Activated T-cell treated with anti-CD3 and anti-CD28 coated beads, Interleukin-2, amount 50 U/mL, for 4 hours (primary cell): ENCODE results near the gene KANSL1. TPM values are rescaled to one million over a fixed set of nuclear protein-coding genes. Genes with fewer than 3 reads are reported as not detected.

Source experiments
- ATAC-seq, 2 donors: fragments of 200-7000 bp; cut with Tn5 transposase; one replicate each; pipeline ENCODE4 v1.10.0; 2021
- DNase-seq: peaks from one replicate; pipeline ENCODE4 v3.0.0-alpha.2; 2020
- H3K27me3 Mint-ChIP-seq: one replicate; pipeline ENCODE4 v1.8.0; 2021; ENCODE audit warnings: low read depth, mixed read lengths
- H3K36me3 Mint-ChIP-seq: one replicate; pipeline ENCODE4 v1.8.0; 2022; ENCODE audit warnings: mixed read lengths; ENCODE audit not compliant: insufficient read depth
- H3K4me1 Mint-ChIP-seq: one replicate; pipeline ENCODE4 v1.8.0; 2021; ENCODE audit warnings: low read depth, mixed read lengths
- H3K4me3 Mint-ChIP-seq: one replicate; pipeline ENCODE4 v1.8.0; 2021; ENCODE audit warnings: mild to moderate bottlenecking, moderate library complexity, mixed read lengths
- H3K9me3 Mint-ChIP-seq: one replicate; pipeline ENCODE4 v1.8.0; 2021; ENCODE audit warnings: mixed read lengths
- total RNA-seq, 3 donors: library from RNA; stranded (reverse); gene quantifications; one replicate each; pipeline ENCODE4 v1.2.1, GENCODE V29; 2021

Gene KANSL1
- total RNA-seq, 3 donors from 2014 or later: 44.1 to 58.1 (median 47.7) TPM

DNA sequence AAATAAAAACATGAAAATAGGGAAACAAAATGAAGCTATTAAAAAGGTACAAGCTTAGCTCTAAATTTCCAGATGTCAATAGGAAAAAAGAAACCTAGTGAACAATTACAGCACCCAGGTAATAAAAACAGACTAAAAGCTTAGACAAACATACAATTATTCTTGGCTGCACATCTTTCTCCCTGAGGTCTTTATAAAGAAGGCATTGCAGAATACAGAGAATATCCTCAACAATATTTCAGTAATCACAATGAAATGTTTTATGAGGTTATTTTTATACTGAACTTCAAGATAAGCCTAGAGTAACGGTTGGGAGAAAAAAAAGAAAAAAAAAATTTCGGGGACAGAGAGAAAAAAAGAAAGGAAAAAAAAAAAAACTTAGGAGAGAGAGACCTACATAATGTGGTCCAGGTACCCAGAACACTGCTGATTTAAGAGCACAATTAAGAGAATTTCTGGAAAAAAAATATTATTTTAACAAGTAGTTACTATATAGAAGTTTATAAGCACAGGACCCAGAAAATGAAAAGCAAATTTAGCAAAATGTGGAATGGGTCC lies 26.5 kb downstream of the KANSL1 start:
- peaks cover 45% of the 10 kb centered on the region for H3K36me3 Mint-ChIP-seq
- ATAC-seq (no peak), DNase-seq (no peak)
- no peak overlapping the region for H3K4me3 Mint-ChIP-seq
- H3K4me1 Mint-ChIP-seq: peaks cover 88% of the 10 kb centered on the region
- H3K27me3 Mint-ChIP-seq: no peaks in the 10 kb centered on the region
- no peaks in the 10 kb centered on the region for H3K9me3 Mint-ChIP-seq

DNA sequence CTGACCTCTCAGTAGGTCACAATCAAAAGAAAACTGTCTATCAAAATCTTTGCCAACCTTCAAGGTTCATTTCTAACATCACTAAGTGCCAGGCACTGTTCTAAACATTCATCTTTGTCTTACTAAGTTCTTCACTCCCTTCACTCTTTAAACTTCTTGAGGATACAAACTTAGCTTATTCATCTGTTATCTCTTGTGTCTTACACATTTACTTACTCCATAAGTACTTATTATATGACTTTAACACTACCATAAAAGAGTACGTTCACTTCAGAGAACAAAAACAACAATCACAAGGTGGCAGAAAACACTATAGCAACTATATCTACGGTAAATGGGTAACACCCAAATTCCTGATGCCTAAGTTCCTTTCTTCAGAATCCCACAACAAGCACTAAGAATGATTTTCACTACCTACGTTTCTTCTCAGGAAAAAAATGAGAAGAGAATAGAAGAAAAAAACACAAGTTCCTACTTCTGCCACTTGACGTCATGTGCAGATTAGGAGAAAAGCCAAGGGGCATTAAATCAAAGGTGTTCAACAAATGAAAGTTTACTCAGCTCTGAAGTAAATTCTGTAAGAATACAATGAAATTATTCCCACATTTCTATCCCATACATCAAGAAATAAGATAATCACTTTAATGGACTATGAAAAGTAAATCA lies 29.2 kb downstream of the KANSL1 start:
- Mint-ChIP-seq H3K4me1 (peaks cover 83% of the 10 kb centered on the region), H3K9me3 (no peaks in the 10 kb centered on the region), H3K36me3 (peaks cover 21% of the 10 kb centered on the region), H3K27me3 (no peaks in the 10 kb centered on the region), H3K4me3 (no peak overlapping the region)
- ATAC-seq (peak in 1 of 2 donors; percentile 42), DNase-seq (no peak)

DNA sequence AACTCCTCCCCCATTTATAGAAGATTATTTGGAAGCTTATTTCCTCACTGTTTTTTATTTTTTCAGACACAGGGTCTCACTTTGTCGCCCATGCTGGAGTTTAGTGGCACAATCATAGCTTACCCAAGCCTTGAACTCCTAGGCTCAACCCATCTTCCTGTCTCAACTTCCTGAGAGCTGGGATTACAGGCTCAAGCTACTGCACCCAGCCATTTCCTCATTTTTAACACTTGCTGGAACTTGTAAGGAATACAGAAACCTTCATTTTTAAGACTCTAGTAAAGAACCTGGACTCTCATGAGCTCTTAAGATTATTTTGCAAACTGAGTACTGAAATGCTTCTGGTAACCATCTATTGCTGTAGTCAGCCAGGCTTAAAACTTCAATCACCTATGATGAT lies 29.9 kb downstream of the KANSL1 start:
- Mint-ChIP-seq H3K27me3 (no peaks in the 10 kb centered on the region), H3K9me3 (no peaks in the 10 kb centered on the region), H3K4me1 (peaks cover 84% of the 10 kb centered on the region), H3K4me3 (no peak overlapping the region), H3K36me3 (peaks cover 19% of the 10 kb centered on the region)
- DNase-seq (no peak), ATAC-seq (no peak)

DNA sequence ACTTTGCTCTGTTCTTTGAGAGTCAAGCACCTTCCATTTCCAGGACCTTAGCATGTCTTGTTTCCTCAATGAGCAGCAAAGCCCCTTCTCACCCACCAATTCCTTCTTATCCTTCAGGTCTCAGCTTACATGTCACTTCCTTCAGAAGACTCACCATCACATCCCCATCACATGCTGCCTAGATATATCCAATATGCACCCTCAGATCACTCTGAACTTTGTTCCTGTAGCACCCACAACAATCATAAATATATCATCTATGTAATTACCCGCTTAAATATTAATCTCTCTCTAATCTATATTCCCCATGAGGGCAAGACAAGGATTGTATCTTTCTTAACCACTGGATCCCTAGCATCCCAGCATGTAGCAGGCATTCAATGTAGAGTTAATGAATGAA lies 30.4 kb downstream of the KANSL1 start:
- Mint-ChIP-seq H3K27me3 (no peaks in the 10 kb centered on the region), H3K9me3 (no peaks in the 10 kb centered on the region), H3K4me3 (no peak overlapping the region), H3K4me1 (peaks cover 84% of the 10 kb centered on the region), H3K36me3 (peaks cover 16% of the 10 kb centered on the region)
- DNase-seq: no peak
- ATAC-seq: no peak

DNA sequence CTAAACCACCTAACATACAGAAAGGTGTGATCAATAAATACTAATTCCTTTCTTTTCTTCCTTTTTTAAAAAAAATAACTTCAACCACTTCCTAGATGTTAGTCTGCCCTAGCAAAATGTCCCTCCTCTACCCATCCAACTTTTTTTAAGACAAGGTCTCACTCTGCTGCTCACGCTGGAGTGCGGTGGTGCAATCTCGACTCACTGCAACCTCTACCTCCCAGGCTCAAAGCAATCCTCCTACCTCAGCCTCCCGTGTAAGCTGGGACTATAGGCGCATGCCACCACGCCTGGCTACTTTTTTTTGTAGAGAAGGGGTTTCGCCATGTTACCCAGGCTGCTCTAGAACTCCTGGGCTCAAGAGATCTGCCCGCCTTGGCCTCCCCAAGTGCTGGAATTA lies 33.1 kb downstream of the KANSL1 start:
- Mint-ChIP-seq H3K4me3 (no peak overlapping the region), H3K4me1 (peaks cover 92% of the 10 kb centered on the region), H3K36me3 (peaks cover 20% of the 10 kb centered on the region), H3K9me3 (no peaks in the 10 kb centered on the region), H3K27me3 (no peaks in the 10 kb centered on the region)
- DNase-seq (no peak), ATAC-seq (no peak)

DNA sequence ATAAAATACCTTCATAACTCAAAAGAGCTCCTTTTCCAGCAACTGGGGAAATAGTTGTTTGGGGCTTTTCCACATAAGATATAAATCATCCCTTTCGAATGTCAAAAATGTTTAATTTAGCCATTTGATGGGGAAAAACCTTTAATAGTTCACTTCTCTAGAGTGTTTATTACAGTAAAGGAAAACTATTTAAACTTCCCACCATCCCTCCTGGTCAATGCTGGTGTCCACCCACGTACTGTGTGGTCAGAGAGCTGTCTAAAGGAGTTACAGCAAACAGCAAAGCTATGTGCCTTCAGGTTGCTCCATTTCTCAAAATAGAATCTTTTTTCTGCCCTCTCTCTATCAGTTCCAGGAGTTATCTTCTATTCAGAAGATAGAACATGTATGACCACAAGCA lies 33.5 kb downstream of the KANSL1 start:
- no peak overlapping the region for H3K4me3 Mint-ChIP-seq
- DNase-seq: no peak
- peaks cover 20% of the 10 kb centered on the region for H3K36me3 Mint-ChIP-seq
- no peak for ATAC-seq
- H3K9me3 Mint-ChIP-seq: no peaks in the 10 kb centered on the region
- no peaks in the 10 kb centered on the region for H3K27me3 Mint-ChIP-seq
- H3K4me1 Mint-ChIP-seq: peaks cover 90% of the 10 kb centered on the region

DNA sequence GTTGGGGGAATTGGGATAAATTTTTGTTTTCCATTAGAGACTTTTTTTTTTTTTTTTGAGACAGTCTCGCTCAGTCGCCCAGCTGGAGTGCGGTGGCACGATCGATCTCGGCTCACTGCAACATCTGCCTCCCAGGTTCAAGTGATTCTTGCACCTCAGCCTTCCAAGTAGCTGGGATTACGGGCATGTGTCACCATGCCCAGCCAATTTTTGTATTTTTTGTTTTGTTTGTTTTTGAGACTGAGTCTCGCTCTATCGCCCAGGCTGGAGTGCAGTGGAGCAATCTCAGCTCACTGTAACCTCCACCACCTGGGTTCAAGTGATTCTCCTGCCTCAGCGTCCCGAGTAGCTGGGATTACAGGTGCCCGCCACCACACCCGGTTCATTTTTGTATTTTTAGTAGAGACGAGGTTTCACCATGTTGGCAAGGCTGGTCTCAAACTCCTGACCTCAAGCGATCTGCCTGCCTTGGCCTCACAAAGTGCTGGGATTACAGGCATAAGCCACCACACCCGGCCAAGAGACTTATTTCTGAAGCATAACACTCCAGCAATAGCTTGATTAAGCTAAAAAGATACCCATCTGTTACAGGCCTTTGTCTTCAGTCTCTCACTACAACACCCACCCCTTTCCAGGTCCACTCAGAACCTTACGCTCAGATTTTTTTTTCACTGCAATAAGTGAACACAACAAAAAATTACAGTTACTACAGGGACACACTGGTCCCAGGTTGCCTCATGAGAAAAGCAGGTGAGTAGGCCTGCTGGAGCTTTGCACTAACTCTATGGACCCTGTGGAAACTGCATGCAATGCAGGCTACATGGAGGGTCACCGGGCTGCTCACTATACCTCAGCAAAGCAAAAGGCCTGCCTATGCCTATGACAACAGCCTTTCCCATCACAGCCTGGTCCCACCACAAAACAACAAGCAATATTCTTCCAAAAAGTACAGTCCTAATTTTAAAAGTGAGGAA lies 34.6 kb downstream of the KANSL1 start:
- H3K9me3 Mint-ChIP-seq: no peaks in the 10 kb centered on the region
- H3K4me3 Mint-ChIP-seq: no peak overlapping the region
- H3K36me3 Mint-ChIP-seq: peaks cover 15% of the 10 kb centered on the region
- ATAC-seq (no peak), DNase-seq (no peak)
- H3K27me3 Mint-ChIP-seq: no peaks in the 10 kb centered on the region
- peaks cover 90% of the 10 kb centered on the region for H3K4me1 Mint-ChIP-seq

DNA sequence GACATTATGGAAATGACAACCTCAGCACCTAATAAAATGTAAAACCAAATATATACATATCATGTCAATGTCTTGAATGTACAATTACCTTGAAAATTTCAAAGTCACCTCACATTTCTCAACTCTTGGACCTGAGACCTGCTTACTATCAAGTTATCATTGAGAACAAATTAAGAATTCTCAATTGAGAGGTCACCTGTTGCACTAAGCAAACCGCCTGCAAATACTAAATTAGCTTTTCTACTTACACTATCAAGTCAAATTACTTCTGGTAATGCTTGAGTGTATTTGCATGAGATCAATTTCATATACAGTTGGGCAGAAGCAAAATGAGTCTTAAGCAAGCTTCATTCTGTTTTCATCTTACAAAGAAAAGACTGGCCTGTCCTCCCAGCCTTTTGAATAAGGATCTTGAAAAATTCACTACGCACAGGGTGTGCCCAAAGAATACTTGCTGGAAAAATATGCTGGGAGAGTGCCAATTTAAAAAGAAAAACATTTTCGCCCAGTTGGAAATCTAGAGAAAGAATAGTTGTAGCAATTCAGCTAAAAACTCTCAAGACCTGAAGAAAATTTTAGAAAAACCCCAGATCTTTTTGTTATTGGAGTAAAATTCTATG lies 35.7 kb downstream of the KANSL1 start:
- no peak overlapping the region for H3K4me3 Mint-ChIP-seq
- H3K27me3 Mint-ChIP-seq: no peaks in the 10 kb centered on the region
- peaks cover 89% of the 10 kb centered on the region for H3K4me1 Mint-ChIP-seq
- H3K36me3 Mint-ChIP-seq: peaks cover 11% of the 10 kb centered on the region
- ATAC-seq (no peak), DNase-seq (no peak)
- no peaks in the 10 kb centered on the region for H3K9me3 Mint-ChIP-seq

DNA sequence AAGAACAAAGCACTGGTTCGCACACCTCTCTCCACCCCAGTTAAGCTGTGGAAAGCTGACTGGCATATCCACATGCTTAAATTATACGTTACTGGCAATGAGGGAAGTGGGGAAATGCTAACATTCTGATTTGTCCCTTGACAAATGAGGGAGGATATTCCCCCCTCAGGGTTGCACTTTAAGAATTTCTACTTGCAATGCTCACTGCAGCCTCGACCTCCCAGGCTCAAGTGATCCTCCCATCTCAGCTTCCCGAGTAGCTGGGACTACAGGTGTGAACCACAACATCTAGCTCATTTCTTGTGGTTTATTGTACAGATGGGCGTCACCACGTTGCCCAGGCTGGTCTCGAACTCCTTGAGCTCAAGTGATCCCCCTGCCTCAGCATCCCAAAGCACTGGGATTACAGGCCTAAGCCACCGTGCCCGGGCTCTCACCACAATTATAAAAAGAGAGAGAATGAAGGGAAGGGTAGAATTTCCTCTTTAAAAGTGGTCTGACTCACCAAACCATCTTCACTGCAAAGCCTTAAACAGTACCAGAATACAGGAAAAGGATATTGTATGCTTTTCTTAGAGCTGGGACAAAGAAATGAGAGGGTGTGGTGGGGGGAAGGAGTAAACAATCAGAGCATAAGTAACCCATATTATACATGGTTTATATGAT lies 38.9 kb downstream of the KANSL1 start:
- H3K9me3 Mint-ChIP-seq: no peaks in the 10 kb centered on the region
- H3K4me3 Mint-ChIP-seq: peak overlapping the region; percentile 48
- peaks cover 91% of the 10 kb centered on the region for H3K4me1 Mint-ChIP-seq
- peaks cover 12% of the 10 kb centered on the region for H3K36me3 Mint-ChIP-seq
- H3K27me3 Mint-ChIP-seq: no peaks in the 10 kb centered on the region
- no peak for DNase-seq
- ATAC-seq: peak in 1 of 2 donors; percentile 8

DNA sequence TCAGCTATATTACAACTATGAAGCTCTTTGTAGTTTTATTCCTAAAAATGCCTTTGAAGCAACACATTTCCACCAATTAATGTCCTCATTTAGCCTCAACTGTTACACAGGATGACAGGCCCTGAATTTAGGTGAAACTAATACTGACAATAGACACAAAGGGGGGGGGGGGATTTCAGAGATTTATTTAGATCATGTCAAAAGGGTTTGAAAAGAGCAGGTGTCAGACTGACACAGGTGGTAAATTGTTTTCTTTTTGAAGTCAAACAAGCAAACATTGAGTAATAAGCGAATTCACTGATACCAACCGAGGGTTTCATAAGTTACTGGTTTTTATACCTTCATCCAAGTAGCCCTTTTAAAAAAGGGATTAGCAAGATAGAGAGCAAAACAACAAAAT lies 40.8 kb downstream of the KANSL1 start:
- DNase-seq: no peak
- Mint-ChIP-seq H3K9me3 (no peaks in the 10 kb centered on the region), H3K4me1 (peaks cover 93% of the 10 kb centered on the region), H3K36me3 (peaks cover 11% of the 10 kb centered on the region), H3K4me3 (no peak overlapping the region), H3K27me3 (no peaks in the 10 kb centered on the region)
- no peak for ATAC-seq

DNA sequence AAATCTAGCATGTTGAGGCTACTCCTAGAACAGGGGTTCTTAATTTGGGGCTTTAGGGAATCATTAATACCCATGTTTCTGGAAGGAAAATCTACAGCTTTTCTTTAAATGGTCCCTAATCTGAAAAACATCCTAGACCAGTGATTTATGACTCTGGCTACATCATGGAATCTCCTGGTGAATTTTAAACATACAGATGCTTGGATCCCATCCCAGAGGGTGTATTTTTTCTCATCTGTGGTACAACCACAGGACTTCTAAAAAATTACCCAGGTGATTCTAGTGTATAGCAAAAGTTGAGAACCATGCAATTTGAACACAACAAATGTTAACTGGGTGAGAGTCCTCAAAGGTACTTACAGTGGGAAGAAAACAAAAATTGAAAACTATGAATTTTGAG lies 41.5 kb downstream of the KANSL1 start:
- no peaks in the 10 kb centered on the region for H3K9me3 Mint-ChIP-seq
- H3K27me3 Mint-ChIP-seq: no peaks in the 10 kb centered on the region
- H3K4me1 Mint-ChIP-seq: peaks cover 91% of the 10 kb centered on the region
- peaks cover 9% of the 10 kb centered on the region for H3K36me3 Mint-ChIP-seq
- ATAC-seq: no peak
- no peak overlapping the region for H3K4me3 Mint-ChIP-seq
- DNase-seq: no peak

DNA sequence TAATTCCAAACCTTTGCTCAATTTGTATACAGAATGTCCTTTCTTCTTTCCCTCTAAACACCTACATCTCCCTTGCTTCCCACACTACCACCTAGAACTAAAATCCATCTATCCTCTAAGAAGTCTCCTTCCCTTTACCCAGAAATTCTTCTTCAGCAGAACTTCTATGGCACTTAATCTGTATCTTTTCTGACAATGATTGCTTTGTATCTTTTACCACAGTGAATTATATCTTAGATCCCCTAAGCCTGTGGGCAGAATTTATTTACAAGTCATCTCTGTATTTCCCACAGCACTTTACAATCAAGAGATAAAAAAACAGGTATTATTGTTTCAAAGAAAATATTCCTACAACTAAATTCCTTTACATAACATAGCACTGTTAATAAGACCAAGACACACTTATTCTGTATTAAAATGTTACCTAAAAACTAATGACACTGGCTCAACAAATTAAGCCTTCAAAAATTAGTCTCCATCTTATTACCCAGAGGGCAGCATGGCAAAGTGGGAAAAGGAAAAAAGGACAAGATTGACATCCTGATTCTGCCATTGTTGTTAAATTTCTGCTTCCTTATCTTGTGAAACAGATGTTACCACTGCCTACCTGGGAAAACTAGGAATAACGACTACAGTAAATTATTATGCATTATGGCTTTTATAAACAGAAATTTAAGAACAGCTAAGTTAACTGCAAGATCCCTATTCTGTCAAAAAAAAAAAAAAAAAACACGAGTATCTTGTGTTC lies 42.8 kb downstream of the KANSL1 start:
- Mint-ChIP-seq H3K9me3 (no peaks in the 10 kb centered on the region), H3K4me3 (no peak overlapping the region), H3K4me1 (peaks cover 89% of the 10 kb centered on the region), H3K27me3 (no peaks in the 10 kb centered on the region), H3K36me3 (peaks cover 14% of the 10 kb centered on the region)
- DNase-seq: no peak
- ATAC-seq: no peak

DNA sequence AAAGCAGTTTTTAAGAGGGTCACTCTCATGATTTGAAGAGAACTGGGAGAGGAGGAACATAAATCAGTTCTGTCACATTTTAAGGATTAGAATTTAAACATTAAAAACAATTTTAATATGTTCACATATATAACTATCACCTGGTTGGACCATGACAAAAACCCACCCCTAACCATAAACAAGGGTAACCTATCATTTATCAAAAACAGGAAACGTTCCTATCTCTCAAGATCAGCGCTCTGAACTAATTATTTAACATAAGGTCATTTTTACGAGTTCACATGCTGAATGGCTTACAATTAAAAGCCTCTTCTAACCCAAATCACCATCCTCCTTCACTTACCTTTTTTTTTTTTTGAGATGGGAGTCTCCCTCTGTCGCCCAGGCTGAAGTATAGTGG lies 45.0 kb downstream of the KANSL1 start:
- peaks cover 16% of the 10 kb centered on the region for H3K36me3 Mint-ChIP-seq
- no peak for ATAC-seq
- DNase-seq: no peak
- H3K4me3 Mint-ChIP-seq: no peak overlapping the region
- no peaks in the 10 kb centered on the region for H3K9me3 Mint-ChIP-seq
- peaks cover 88% of the 10 kb centered on the region for H3K4me1 Mint-ChIP-seq
- no peaks in the 10 kb centered on the region for H3K27me3 Mint-ChIP-seq
